ENCODE data around the gene WFDC2.

The WFDC2 gene

GRCh38 chr20:45501600-45501999 lies 32.0 kb downstream of the WFDC2 start:
- no peak for DNase-seq

GRCh38 chr20:45502561-45502960 lies 33.0 kb downstream of the WFDC2 start:
- DNase-seq, result no peak

GRCh38 chr20:45503403-45503802 lies 33.9 kb downstream of the WFDC2 start:
- DNase-seq, result no peak

GRCh38 chr20:45506398-45506797 lies 36.8 kb downstream of the WFDC2 start:
- no peak for DNase-seq

- DNase-seq, result peak in 1 of 5 donors; percentile 56
These were observed 37.7 kb downstream of the WFDC2 start for GRCh38 chr20:45507011-45507820.

- no peak for DNase-seq
These were observed 38.7 kb downstream of the WFDC2 start for GRCh38 chr20:45508068-45508886.

GRCh38 chr20:45509091-45509490 lies 39.5 kb downstream of the WFDC2 start:
- no peak for DNase-seq

GRCh38 chr20:45510242-45510862 lies 40.8 kb downstream of the WFDC2 start:
- no peak for DNase-seq

- no peak for DNase-seq
These were observed 45.8 kb downstream of the WFDC2 start, which contains the start of gene SPINT3 for GRCh38 chr20:45515147-45515913. SPINT3 (minus strand) TSS chr20:45515622; CDS start chr20:45515608, 14 bp downstream.

- DNase-seq, result no peak
These were observed 48.7 kb downstream of the WFDC2 start for GRCh38 chr20:45518282-45518681.

- no peak for DNase-seq
These were observed 54.3 kb downstream of the WFDC2 start for GRCh38 chr20:45523821-45524220.

GRCh38 chr20:45527294-45527693 lies 57.7 kb downstream of the WFDC2 start:
- no peak for DNase-seq

Measured in T-helper 1 cell (primary cell).